ENCODE measurements around the gene MAST4.

The MAST4 gene

DNA sequence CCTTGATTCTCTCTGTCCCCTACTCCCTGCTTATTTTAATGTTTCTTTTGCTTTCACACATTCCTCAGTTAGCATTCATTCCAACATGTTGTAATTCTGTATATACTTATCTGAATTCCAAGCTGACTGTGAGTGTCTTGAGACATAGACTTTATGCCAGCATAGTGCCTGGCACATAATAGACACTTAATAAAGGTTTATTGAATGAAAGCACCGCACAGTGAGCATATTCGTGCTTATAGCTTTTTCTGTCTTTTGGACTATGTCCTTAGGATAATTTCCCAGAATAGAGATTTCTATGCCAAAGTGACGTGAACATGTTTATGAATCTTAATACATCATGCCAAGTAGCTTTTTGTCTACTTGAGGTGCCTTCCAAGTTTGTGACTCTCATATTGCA, 425.8 kb downstream of the MAST4 start:
- Histone ChIP-seq H3K4me2 (ENCODE audit: low read depth, low read length) (no peak overlapping the region), H4K20me1 (ENCODE audit: insufficient read depth, low read length) (no peaks in the 10 kb centered on the region), H3K36me3 (replicated peaks; ENCODE audit: insufficient read depth, low read length) (no peaks in the 10 kb centered on the region), H2AFZ (ENCODE audit: low read length) (no peak overlapping the region), H3K79me2 (ENCODE audit: low read length) (no peaks in the 10 kb centered on the region), H3K9ac (ENCODE audit: low read length) (no peak overlapping the region), H3K4me1 (ENCODE audit: low read length) (no peaks in the 10 kb centered on the region), H3F3A (ENCODE audit: insufficient read depth, low read length) (no peaks in the 10 kb centered on the region), H3K27ac (ENCODE audit: low read length) (no peak overlapping the region), H3K27me3 (replicated peaks; ENCODE audit: insufficient read depth, low read length) (no peaks in the 10 kb centered on the region), H3K4me3 (ENCODE audit: low read length) (no peak overlapping the region), H3K9me3 (replicated peaks; ENCODE audit: insufficient read depth, low read length) (no peaks in the 10 kb centered on the region), H3K9me2 (replicated peaks; ENCODE audit: insufficient read depth, low read length) (no peaks in the 10 kb centered on the region)
- DNase-seq: no peak
- TF ChIP-seq EZH2 (optimal IDR thresholded peaks at IDR 0.05; ENCODE audit: low read depth, low read length) (no peak), CTCF (IDR thresholded peaks at IDR 0.05; ENCODE audit: low read length) (no peak), EZH2phosphoT487 (IDR thresholded peaks at IDR 0.05; ENCODE audit: low read length) (no peak)

DNA sequence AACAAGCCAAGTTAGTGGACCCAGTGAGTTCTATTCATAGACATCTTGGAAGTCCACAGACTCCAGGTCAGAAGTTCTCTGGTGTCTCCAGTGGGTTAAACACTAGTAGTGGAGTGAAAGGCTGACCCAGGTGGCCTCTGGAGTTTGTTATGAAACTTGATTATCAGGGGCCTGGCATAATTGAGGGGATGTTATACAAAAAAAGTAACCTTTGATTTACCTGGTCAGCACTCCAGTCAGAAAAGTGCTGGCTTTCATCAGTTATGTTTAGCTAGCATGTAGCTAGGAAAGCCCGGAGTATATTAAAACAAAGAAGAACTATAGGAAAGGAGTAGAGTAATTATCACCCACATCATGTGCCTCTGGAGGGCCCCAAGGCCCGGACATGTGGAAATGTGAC, 429.3 kb downstream of the MAST4 start:
- H3F3A ChIP-seq (ENCODE audit: insufficient read depth, low read length): no peaks in the 10 kb centered on the region
- no peak overlapping the region for H2AFZ ChIP-seq (ENCODE audit: low read length)
- no peak overlapping the region for H3K4me3 ChIP-seq (ENCODE audit: low read length)
- H3K4me1 ChIP-seq (ENCODE audit: low read length): no peaks in the 10 kb centered on the region
- no peak overlapping the region for H3K9ac ChIP-seq (ENCODE audit: low read length)
- no peaks in the 10 kb centered on the region for H3K36me3 ChIP-seq (replicated peaks; ENCODE audit: insufficient read depth, low read length)
- no peaks in the 10 kb centered on the region for H3K9me2 ChIP-seq (replicated peaks; ENCODE audit: insufficient read depth, low read length)
- no peaks in the 10 kb centered on the region for H3K79me2 ChIP-seq (ENCODE audit: low read length)
- H3K4me2 ChIP-seq (ENCODE audit: low read depth, low read length): no peak overlapping the region
- DNase-seq: no peak
- no peak overlapping the region for H3K27ac ChIP-seq (ENCODE audit: low read length)
- H3K9me3 ChIP-seq (replicated peaks; ENCODE audit: insufficient read depth, low read length): no peaks in the 10 kb centered on the region
- no peaks in the 10 kb centered on the region for H3K27me3 ChIP-seq (replicated peaks; ENCODE audit: insufficient read depth, low read length)
- H4K20me1 ChIP-seq (ENCODE audit: insufficient read depth, low read length): no peaks in the 10 kb centered on the region
- TF ChIP-seq CTCF (IDR thresholded peaks at IDR 0.05; ENCODE audit: low read length) (no peak), EZH2 (optimal IDR thresholded peaks at IDR 0.05; ENCODE audit: low read depth, low read length) (no peak), EZH2phosphoT487 (IDR thresholded peaks at IDR 0.05; ENCODE audit: low read length) (no peak)

- no peak for TF ChIP-seq EZH2phosphoT487 (IDR thresholded peaks at IDR 0.05; ENCODE audit: low read length)
- TF ChIP-seq CTCF (IDR thresholded peaks at IDR 0.05; ENCODE audit: low read length): no peak
- no peak for TF ChIP-seq EZH2 (optimal IDR thresholded peaks at IDR 0.05; ENCODE audit: low read depth, low read length)
- H2AFZ ChIP-seq (ENCODE audit: low read length): no peak overlapping the region
- no peaks in the 10 kb centered on the region for H3F3A ChIP-seq (ENCODE audit: insufficient read depth, low read length)
- no peak overlapping the region for H3K27ac ChIP-seq (ENCODE audit: low read length)
- H3K36me3 ChIP-seq (replicated peaks; ENCODE audit: insufficient read depth, low read length): no peaks in the 10 kb centered on the region
- no peaks in the 10 kb centered on the region for H3K9me3 ChIP-seq (replicated peaks; ENCODE audit: insufficient read depth, low read length)
- H3K27me3 ChIP-seq (replicated peaks; ENCODE audit: insufficient read depth, low read length): no peaks in the 10 kb centered on the region
- no peak for DNase-seq
- H3K9ac ChIP-seq (ENCODE audit: low read length): no peak overlapping the region
- no peak overlapping the region for H3K4me3 ChIP-seq (ENCODE audit: low read length)
- no peaks in the 10 kb centered on the region for H4K20me1 ChIP-seq (ENCODE audit: insufficient read depth, low read length)
- H3K79me2 ChIP-seq (ENCODE audit: low read length): no peaks in the 10 kb centered on the region
- H3K4me1 ChIP-seq (ENCODE audit: low read length): no peaks in the 10 kb centered on the region
- no peak overlapping the region for H3K4me2 ChIP-seq (ENCODE audit: low read depth, low read length)
- no peaks in the 10 kb centered on the region for H3K9me2 ChIP-seq (replicated peaks; ENCODE audit: insufficient read depth, low read length)
Observed at GRCh38 chr5:67026278-67026677, 430.1 kb downstream of the MAST4 start.

Measured in MM.1S (cell line).